ENCODE results near the gene MTUS2.

DNA sequence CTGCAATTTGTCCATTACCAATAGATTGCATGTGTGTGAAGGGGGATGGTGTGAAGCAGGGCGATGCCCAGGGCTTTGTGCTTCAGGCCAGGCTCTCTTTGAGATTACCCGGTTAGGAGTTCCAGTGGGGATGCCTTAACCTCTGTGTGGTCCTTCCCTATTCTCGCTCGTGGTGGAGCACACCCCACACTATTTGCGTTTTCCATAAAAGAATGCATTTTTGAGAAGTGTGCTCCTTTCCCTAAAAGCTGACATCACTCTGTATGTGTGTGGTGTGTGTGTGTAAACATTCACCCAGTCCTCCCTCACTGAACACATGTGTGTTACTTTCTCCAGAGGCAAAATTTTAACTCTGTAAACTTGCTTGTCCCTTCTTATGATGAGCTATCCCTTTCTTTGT lies 467.1 kb downstream of the MTUS2 start:
- TF ChIP-seq, protein P1, sequence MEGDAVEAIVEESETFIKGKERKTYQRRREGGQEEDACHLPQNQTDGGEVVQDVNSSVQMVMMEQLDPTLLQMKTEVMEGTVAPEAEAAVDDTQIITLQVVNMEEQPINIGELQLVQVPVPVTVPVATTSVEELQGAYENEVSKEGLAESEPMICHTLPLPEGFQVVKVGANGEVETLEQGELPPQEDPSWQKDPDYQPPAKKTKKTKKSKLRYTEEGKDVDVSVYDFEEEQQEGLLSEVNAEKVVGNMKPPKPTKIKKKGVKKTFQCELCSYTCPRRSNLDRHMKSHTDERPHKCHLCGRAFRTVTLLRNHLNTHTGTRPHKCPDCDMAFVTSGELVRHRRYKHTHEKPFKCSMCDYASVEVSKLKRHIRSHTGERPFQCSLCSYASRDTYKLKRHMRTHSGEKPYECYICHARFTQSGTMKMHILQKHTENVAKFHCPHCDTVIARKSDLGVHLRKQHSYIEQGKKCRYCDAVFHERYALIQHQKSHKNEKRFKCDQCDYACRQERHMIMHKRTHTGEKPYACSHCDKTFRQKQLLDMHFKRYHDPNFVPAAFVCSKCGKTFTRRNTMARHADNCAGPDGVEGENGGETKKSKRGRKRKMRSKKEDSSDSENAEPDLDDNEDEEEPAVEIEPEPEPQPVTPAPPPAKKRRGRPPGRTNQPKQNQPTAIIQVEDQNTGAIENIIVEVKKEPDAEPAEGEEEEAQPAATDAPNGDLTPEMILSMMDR (IDR thresholded peaks at IDR 0.05; ENCODE audit: insufficient read depth, low read length, poor library complexity, severe bottlenecking), result no peak
- TF ChIP-seq EZH2phosphoT487 (conservative IDR thresholded peaks at IDR 0.05; ENCODE audit: low read length), result no peak

All from SU-DHL-6 (cell line).